HAP-1 (cell line): ENCODE measurements around the gene KLF2.
"Not testable (repeated sequence)": the region's sequence is repeated elsewhere in the genome, so short reads cannot be mapped to it uniquely, and the experiment has no call there.

Experiments used
- DNase-seq, 2 experiments: peaks; one replicate each; pipeline ENCODE4 v3.0.0-alpha.2; 2016 to 2020; ENCODE audit warnings: low spot score in 2 of 2
- H3K27me3 ChIP-seq: fragments of 250-450 bp; sonication (Bioruptor Pico); 2 replicates; pipeline ENCODE4 v1.5.1; 2020; ENCODE audit warnings: low read depth, mild to moderate bottlenecking, moderate library complexity
- H3K36me3 ChIP-seq: fragments of 250-450 bp; sonication (Bioruptor Pico); replicated peaks from 2 replicates; pipeline ENCODE4 v1.5.1; 2020; ENCODE audit warnings: mild to moderate bottlenecking
- H3K4me1 ChIP-seq: fragments of 250-450 bp; sonication (Bioruptor Pico); 2 replicates; pipeline ENCODE4 v1.5.1; 2020; ENCODE audit warnings: mild to moderate bottlenecking
- H3K4me3 ChIP-seq: fragments of 250-450 bp; sonication (Bioruptor Pico); 2 replicates; pipeline ENCODE4 v1.5.1; 2020; ENCODE audit warnings: mild to moderate bottlenecking, moderate library complexity
- H3K9me3 ChIP-seq: fragments of 250-450 bp; sonication (Bioruptor Pico); 2 replicates; pipeline ENCODE4 v1.5.1; 2020; ENCODE audit warnings: mild to moderate bottlenecking, moderate library complexity
- in situ Hi-C: fragments of 300-500 bp; cut with MboI; formaldehyde crosslinking; loops from 3 replicates; pipeline ENCODE4 v1.14.3; 2020; ENCODE audit warnings: low sequenced_read_pairs, inconsistent platforms, mixed read lengths

The KLF2 gene

DNA sequence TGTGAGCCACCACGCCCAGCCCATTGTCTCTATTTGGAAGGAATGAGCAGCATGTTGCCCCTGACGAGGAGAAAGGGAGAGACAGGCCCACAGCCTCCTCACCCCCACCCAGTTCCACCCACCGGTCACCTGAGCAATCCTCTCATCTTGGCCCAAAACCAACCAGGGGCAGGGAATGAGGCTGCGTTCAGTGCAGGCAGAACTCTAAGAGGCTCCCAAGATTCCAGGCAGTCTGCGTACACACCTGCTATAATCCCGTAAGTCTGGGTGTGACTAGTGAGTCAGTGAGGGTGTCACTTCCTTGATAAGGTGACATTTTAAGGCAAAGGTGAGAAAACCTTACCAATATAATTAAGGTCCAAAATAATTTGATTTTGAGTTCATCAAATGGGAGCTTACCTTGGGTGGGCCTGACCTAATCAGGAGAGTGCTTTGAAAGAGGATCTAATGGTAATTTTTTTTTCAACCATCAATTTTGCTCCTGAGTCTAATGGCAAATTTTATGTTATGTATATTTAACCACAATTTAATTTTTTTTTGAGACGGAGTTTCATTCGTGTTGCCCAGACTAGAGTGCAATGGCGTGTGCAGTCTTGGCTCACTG is 26.9 kb upstream of the KLF2 start:
- in situ Hi-C loops: no loop called here

DNA sequence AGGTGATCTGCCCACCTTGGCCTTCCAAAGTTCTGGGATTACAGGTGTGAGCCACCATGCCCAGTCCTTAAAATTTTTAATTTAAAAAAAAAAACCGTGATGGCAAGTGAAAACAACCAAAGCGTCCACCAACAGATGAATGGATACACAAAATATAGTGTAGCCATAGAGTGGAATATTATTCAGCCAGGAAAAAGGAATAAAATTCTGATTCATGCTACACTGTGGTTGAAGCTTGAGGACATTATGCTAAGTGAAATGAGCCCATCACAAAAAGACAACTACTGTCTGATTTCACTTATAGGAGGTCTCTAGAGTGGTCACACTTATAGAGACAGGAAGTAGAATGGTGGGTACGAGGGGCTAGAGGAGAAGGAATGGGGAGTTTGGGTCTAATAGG is 26.3 kb upstream of the KLF2 start:
- Histone ChIP-seq H3K27me3 (no peaks in the 10 kb centered on the region), H3K4me1 (no peaks in the 10 kb centered on the region), H3K4me3 (no peak overlapping the region), H3K9me3 (no peaks in the 10 kb centered on the region), H3K36me3 (no peaks in the 10 kb centered on the region)
- no peak for DNase-seq
- in situ Hi-C loops: no loop called here

More for the DNA sequence above, 26.9 kb upstream of the KLF2 start:
- Histone ChIP-seq H3K36me3 (no peaks in the 10 kb centered on the region), H3K27me3 (no peaks in the 10 kb centered on the region), H3K4me1 (no peaks in the 10 kb centered on the region), H3K9me3 (no peaks in the 10 kb centered on the region), H3K4me3 (no peak overlapping the region)
- no peak for DNase-seq

DNA sequence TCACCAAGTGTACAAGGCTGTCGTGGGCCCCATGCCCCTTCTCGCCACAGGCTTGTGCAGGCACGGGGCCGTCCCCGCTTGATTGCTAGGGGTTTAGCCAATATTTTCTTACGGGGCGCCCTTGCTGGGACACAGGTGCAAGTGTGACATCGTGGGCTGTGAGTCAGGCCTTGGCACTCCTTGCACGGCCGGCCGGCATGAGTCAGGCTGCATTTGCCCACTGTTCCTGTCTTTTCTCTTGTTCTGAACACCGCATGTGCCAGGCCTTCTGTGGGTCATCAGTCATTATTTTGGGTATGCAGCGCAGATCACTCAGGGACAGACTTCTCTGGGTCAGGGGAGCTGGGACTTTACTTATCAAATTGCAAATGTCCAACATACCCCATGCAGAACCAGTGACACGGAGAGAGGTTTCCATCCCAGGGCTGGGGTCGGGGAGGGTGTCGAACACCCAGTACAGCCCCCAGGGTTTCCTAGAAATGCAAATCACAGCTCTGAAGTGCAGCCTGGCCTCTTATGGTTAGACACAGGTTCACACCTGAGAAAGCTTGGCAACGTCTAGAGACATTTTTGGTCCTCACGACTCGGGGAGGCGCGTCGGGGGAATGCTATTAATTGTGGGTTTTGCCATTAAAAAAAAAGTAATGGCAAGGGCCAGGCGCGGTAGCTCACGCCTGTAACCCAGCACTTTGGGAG is 22.5 kb upstream of the KLF2 start:
- H3K36me3 ChIP-seq: no peaks in the 10 kb centered on the region
- H3K9me3 ChIP-seq: no peaks in the 10 kb centered on the region
- no peak for DNase-seq
- no peak overlapping the region for H3K4me3 ChIP-seq
- in situ Hi-C loops: no loop called here
- H3K4me1 ChIP-seq: no peaks in the 10 kb centered on the region
- H3K27me3 ChIP-seq: no peaks in the 10 kb centered on the region

DNA sequence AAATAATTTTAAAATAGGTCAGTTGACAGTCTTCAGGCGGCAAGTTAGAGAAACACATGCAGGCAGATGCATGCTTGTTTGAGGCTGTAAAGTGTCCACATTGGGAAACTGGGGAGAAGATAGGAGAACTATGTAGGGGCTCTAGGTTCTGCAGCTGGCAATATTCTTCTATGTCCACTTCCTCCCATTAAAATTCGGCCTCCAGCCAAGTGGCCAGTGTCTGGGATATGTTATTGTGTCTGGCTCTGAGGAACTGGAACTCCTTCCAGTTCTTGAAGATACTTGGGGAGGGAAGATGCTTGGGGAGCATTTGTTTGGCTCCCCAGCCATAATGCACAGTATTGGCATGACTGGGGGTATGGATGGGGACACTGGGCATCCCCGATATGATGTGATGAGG is 20.9 kb upstream of the KLF2 start:
- H3K9me3 ChIP-seq: no peaks in the 10 kb centered on the region
- H3K4me3 ChIP-seq: no peak overlapping the region
- no peaks in the 10 kb centered on the region for H3K27me3 ChIP-seq
- in situ Hi-C loops: no loop called here
- no peak for DNase-seq
- H3K4me1 ChIP-seq: no peaks in the 10 kb centered on the region
- H3K36me3 ChIP-seq: no peaks in the 10 kb centered on the region

DNA sequence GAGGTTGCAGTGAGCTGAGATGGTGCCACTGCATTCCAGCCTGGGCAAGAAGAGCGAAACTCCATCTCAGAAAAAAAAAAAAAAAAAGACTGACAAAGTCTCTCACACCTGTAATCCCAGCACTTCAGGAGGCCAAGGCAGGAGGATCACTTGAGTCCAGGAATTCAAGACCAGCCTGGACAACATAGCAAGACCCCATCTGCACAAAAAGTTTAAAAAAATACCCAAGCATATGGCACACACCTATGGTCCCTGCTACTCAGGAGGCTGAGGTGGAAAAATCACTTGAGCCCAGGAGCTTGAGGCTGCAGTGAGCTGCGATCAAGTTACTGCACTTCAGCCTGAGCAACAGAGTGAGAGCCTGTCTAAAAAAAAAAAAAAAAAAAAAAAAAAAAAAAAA is 20.1 kb upstream of the KLF2 start:
- DNase-seq, H3K27me3 ChIP-seq, H3K4me3 ChIP-seq, H3K9me3 ChIP-seq, H3K4me1 ChIP-seq, in situ Hi-C loops, H3K36me3 ChIP-seq: not testable (repeated sequence)

DNA sequence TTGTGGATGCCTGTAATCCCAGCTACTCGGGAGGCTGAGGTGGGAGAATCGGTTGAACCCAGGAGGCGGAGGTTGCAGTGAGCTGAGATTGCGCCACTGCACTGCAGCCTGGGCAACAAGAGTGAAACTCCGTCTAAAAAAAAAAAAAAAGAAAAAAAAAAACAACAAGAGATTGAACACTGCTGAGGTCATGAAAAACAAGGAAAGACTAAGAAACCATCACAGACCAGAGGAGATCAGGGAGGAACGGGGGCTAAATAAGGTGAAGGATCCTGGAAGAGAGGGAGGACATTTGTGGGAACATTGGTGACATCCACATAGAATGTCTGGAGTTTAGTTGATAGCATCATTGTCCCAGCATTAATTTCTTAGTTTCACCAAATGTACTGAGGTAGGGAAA is 19.6 kb upstream of the KLF2 start:
- H3K9me3 ChIP-seq, H3K4me1 ChIP-seq, DNase-seq, H3K4me3 ChIP-seq, in situ Hi-C loops, H3K27me3 ChIP-seq, H3K36me3 ChIP-seq: not testable (repeated sequence)

DNA sequence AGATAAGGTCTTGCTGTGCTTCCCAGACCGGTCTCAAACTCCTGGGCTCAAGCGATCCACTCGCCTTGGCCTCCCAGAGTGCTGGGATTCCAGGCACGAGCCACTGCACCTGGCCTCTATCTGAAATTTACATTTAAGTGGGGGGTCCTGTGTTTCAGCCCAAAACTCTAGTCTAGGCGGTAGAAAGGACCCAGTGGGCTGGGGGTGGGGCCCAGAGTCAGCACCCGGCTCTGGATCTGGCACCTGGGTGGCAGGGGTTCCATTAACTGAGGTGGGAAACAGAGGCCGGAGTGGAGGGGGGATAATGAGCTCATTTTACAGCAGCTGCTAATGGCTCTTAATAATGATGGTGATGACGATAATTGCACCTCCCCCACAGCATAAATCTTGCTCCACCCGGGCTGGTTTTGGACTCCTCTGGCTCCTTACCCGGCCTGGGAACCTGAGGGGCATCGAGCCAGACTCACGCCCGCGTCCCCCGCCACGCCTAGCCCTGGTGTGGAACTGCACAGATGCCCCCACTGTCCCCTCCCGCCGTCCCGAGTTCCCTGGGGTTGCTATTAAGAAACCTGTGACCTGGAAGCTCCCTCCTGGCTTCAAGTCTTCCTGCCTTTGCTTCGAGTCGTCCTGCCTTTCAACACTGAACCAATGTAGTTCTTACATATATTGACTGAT is 17.8 kb upstream of the KLF2 start:
- no peak for DNase-seq
- Histone ChIP-seq H3K36me3 (no peaks in the 10 kb centered on the region), H3K4me3 (no peak overlapping the region), H3K27me3 (no peaks in the 10 kb centered on the region), H3K9me3 (no peaks in the 10 kb centered on the region), H3K4me1 (no peaks in the 10 kb centered on the region)
- in situ Hi-C loops: no loop called here

DNA sequence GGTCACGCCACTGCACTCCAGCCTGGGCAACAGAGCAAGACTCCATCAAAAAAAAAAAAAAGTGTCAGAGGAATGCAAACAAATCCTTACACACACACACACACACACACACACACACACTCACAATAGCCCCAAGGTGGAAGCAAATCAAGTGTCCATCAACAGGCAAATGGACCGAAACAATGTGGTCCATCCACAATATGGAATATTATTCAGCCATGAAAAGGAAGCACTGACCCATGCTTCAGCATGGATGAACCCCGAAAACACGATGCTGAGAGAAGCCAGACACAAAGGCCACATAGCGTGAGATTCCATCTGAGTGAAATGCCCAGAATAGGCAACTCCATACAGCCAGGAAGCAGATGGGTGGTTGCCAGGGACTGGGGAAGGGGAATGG is 16.5 kb upstream of the KLF2 start:
- H3K36me3 ChIP-seq: no peaks in the 10 kb centered on the region
- DNase-seq: no peak
- H3K4me1 ChIP-seq: no peaks in the 10 kb centered on the region
- no peaks in the 10 kb centered on the region for H3K9me3 ChIP-seq
- in situ Hi-C loops: no loop called here
- H3K4me3 ChIP-seq: no peak overlapping the region
- no peaks in the 10 kb centered on the region for H3K27me3 ChIP-seq

DNA sequence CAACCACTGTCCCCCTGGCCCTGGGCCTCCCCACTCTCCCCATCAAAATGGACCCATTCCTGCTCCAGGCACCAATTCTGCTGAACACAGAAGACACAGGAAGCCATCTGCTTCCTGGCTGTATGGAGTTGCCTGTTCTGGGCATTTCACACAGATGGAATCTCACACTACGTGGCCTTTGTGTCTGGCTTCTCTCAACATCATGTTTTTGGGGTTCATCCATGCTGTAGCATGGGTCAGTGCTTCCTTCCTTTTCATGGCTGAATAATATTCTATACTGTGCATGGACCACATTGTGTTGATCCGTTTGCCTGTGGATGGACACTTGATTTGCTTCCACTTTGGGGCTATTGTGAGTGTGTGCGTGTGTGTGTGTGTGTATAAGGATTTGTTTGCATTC is 15.0 kb upstream of the KLF2 start:
- Histone ChIP-seq H3K27me3 (no peaks in the 10 kb centered on the region), H3K36me3 (no peaks in the 10 kb centered on the region), H3K4me3 (no peak overlapping the region), H3K9me3 (no peaks in the 10 kb centered on the region), H3K4me1 (no peaks in the 10 kb centered on the region)
- no peak for DNase-seq
- in situ Hi-C loops: no loop called here

DNA sequence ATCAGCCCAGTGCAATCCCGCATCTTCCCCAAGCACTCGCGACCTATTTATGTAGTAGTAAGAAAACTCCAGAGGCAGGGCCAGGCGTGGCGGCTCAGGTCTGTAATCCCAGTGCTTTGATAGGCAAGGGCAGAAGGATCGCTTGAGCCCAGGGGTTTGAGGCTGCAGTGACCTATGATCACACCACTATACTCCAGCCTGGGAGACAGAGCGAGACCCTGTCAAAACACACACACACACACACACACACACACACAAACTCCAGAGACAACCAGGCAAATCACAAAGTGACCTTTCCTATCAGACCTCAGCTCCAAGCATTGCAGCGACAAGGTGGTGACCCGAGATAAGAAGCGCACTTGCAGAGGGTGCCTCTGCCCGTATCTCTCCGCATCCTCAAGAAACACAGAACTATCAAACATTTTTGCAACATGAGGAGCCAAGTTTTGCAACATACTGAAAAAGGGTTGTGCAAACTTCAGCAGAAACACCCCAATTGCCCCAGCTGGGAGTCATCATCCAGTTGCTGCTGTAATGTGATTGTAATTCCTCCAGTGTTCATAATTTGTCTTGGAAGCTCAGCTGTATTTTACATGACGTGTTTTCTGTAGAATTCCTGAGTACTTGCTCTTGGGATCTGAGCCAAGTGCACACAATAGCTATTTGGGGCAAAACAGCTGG is 8.7 kb upstream of the KLF2 start:
- no peaks in the 10 kb centered on the region for H3K9me3 ChIP-seq
- H3K4me1 ChIP-seq: no peaks in the 10 kb centered on the region
- H3K4me3 ChIP-seq: no peak overlapping the region
- H3K36me3 ChIP-seq: no peaks in the 10 kb centered on the region
- peak in 1 of 2 experiments; percentile 35 for DNase-seq
- in situ Hi-C loops: no loop called here
- H3K27me3 ChIP-seq: no peaks in the 10 kb centered on the region

DNA sequence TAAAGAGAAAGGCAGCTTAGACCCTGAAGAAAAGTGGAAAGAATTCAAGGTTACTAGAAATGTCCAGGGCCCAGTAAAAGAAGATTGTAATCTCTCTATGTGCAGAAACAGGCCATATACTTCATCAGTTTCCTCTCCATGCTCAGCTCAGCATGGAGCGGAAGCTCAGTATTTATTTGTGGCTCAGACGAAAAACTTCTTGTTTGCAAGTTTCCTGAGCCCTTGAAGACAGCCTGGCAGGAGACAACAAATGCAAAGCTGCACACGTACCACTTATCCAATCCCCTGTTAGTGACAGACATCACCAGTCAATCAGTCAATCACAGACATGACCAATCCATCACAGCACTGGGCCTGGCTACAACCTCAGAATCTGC is 8.1 kb upstream of the KLF2 start:
- DNase-seq: peak in 1 of 2 experiments; percentile 34
- no peaks in the 10 kb centered on the region for H3K36me3 ChIP-seq
- in situ Hi-C loops: no loop called here
- no peaks in the 10 kb centered on the region for H3K27me3 ChIP-seq
- no peaks in the 10 kb centered on the region for H3K9me3 ChIP-seq
- no peaks in the 10 kb centered on the region for H3K4me1 ChIP-seq
- H3K4me3 ChIP-seq: no peak overlapping the region

DNA sequence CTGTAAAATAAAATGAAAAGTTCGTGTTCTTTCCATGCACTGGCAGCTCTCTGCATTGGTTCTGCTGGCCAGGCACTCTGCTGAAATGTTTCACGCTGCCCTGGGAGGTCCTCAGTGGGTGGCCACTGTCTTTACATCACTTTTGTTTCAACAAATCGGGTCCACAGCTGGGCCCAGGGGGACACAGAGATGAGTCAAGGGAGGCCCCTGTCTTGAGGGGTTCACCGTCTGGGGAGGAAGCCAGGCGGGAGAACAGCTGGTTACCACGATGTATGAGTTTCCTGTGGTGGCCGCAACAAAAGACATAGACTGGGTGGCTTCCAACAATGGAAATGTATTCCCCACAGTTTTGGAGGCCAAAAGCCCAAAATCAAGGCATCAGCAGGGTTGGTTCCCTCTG is 5.1 kb upstream of the KLF2 start:
- no peaks in the 10 kb centered on the region for H3K36me3 ChIP-seq
- DNase-seq: no peak
- H3K4me3 ChIP-seq: no peak overlapping the region
- H3K27me3 ChIP-seq: no peaks in the 10 kb centered on the region
- peaks cover 3% of the 10 kb centered on the region; the same call in 1 of the 2 replicates for H3K4me1 ChIP-seq
- in situ Hi-C loops: no loop called here
- no peaks in the 10 kb centered on the region for H3K9me3 ChIP-seq

DNA sequence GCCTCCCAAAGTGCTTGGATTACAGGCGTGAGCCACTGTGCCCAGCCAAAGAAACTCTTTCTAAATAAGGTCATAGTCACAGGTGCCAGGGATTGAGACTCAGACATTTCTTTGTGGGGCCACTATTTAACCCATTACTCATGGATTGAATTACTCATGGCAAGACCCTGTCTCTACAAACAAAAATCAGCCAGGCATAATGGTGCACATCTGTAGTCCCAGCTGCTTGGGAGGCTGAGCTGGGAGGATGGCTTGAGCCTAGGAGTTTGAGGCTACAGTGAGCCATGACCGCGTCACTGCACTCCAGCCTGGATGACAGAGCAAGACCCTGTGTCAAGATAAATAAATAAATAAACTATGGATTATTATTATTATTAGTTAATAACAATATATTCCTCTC is 3.6 kb upstream of the KLF2 start:
- Histone ChIP-seq H3K9me3 (no peaks in the 10 kb centered on the region), H3K4me1 (peaks cover 3% of the 10 kb centered on the region; the same call in 1 of the 2 replicates), H3K4me3 (no peak overlapping the region), H3K27me3 (no peaks in the 10 kb centered on the region), H3K36me3 (no peaks in the 10 kb centered on the region)
- DNase-seq: no peak
- in situ Hi-C loops: no loop called here

DNA sequence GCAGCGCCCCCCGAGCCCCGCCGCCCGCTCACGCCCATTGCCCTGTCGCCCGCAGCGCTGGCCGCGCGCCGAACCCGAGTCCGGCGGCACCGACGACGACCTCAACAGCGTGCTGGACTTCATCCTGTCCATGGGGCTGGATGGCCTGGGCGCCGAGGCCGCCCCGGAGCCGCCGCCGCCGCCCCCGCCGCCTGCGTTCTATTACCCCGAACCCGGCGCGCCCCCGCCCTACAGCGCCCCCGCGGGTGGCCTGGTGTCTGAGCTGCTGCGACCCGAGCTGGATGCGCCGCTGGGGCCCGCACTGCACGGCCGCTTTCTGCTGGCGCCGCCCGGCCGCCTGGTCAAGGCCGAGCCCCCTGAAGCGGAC is 518 bp downstream of the KLF2 start:
- peak; percentile 32 to 75 for DNase-seq
- H3K36me3 ChIP-seq: no peaks in the 10 kb centered on the region
- H3K9me3 ChIP-seq: no peaks in the 10 kb centered on the region
- H3K4me3 ChIP-seq: peak overlapping the region; percentile 52
- in situ Hi-C loops: no loop called here
- peaks cover 3% of the 10 kb centered on the region; the same call in 1 of the 2 replicates for H3K4me1 ChIP-seq
- H3K27me3 ChIP-seq: no peaks in the 10 kb centered on the region
